Large intestine (tissue), 3 donors: ENCODE data around the gene RTRAF. TPM values are rescaled to one million over a fixed set of nuclear protein-coding genes. Genes with fewer than 3 reads are reported as not detected.

Source experiments
- DNase-seq, 2 donors: peaks; one replicate each; pipeline versions ENCODE4 v3.0.0 to v3.0.0-alpha.2; 2013
- H3K27ac ChIP-seq: one replicate; pipeline ENCODE4 v1.5.1; 2013; ENCODE audit warnings: low read length
- H3K27me3 ChIP-seq: 2 replicates; pipeline ENCODE4 v1.6.1; 2013; ENCODE audit warnings: low read length; ENCODE audit not compliant: control insufficient read depth, insufficient read depth
- H3K36me3 ChIP-seq: 2 replicates; pipeline ENCODE4 v1.6.1; 2013; ENCODE audit warnings: low read length; ENCODE audit not compliant: control insufficient read depth, insufficient read depth
- H3K4me1 ChIP-seq: one replicate; pipeline ENCODE4 v1.6.1; 2013; ENCODE audit warnings: low read length; ENCODE audit not compliant: control insufficient read depth, insufficient read depth
- H3K4me3 ChIP-seq: one replicate; pipeline ENCODE4 v1.5.1; 2013; ENCODE audit warnings: low read length
- H3K9me3 ChIP-seq: one replicate; pipeline ENCODE4 v1.6.1; 2013; ENCODE audit warnings: mild to moderate bottlenecking, low read depth, low read length, moderate library complexity; ENCODE audit not compliant: control insufficient read depth
- WGBS: methylation state at CpG from one replicate; pipeline ENCODE4 v1.1.5; 2013; ENCODE audit warnings: low lambda C conversion rate; ENCODE audit not compliant: insufficient coverage; 5-methylcytosine and 5-hydroxymethylcytosine counted together
- polyA plus RNA-seq: library from polyadenylated mRNA; unstranded; fragments of 120-200 nt; gene quantifications from one replicate; pipeline ENCODE4 v1.2.1, GENCODE V29; 2013

The RTRAF gene
- polyA plus RNA-seq, 1 donor: 196 TPM

DNA sequence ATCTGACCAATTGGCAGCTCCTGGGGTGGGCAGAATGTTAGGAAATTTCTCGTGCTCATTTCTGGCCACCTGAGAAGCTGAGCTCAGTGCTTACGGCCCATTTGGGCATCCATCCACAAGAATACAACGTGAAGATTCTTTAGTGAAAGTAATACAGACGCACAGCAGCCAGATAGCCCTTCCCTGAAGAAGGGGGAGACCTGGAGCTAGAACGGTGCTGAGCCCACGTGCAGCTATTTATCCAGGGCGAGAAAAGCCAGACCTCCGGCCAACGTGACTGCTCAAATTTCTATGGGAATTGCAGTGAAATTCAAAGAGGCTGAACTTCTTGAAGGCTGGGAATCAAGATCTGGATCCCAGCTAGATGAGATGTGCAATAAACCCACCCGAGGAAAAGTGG, 58.8 kb downstream of the RTRAF start:
- Histone ChIP-seq H3K27me3 (no peaks in the 10 kb centered on the region), H3K9me3 (no peaks in the 10 kb centered on the region), H3K4me1 (peaks cover 7% of the 10 kb centered on the region), H3K27ac (no peak overlapping the region), H3K4me3 (no peak overlapping the region), H3K36me3 (no peaks in the 10 kb centered on the region)
- no CpG with 5 or more reads among the region's 10 CpGs for WGBS
- no peak for DNase-seq

- no peak overlapping the region for H3K4me3 ChIP-seq
- H3K4me1 ChIP-seq: peaks cover 7% of the 10 kb centered on the region
- H3K36me3 ChIP-seq: no peaks in the 10 kb centered on the region
- no peaks in the 10 kb centered on the region for H3K9me3 ChIP-seq
- WGBS: no CpG with 5 or more reads among the region's 3 CpGs
- DNase-seq: no peak
- no peaks in the 10 kb centered on the region for H3K27me3 ChIP-seq
- no peak overlapping the region for H3K27ac ChIP-seq
Observed at GRCh38 chr14:52048641-52049204, 59.4 kb downstream of the RTRAF start.

DNA sequence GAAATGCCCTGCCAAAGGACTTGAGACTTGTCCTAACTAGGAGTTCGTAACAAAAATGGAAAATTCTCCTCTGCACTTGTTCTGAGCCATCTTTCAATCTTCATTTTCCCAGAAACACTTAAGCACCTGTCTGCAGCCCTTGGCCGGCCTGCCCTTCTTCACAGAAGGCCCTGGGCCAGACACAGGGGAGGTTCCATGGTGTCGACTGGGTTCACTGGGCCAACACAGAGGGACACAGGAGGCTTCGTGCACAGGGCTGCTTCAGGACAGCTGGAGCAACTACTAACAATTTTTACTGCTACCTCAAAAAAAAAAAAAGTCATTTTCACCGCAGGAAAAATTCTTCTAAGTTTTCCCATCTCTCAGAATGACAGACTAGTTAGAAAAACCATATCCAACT, 59.9 kb downstream of the RTRAF start:
- Histone ChIP-seq H3K4me1 (peaks cover 7% of the 10 kb centered on the region), H3K27ac (no peak overlapping the region), H3K27me3 (no peaks in the 10 kb centered on the region), H3K4me3 (no peak overlapping the region), H3K36me3 (no peaks in the 10 kb centered on the region), H3K9me3 (no peaks in the 10 kb centered on the region)
- WGBS: no CpG with 5 or more reads among the region's 5 CpGs
- no peak for DNase-seq

DNA sequence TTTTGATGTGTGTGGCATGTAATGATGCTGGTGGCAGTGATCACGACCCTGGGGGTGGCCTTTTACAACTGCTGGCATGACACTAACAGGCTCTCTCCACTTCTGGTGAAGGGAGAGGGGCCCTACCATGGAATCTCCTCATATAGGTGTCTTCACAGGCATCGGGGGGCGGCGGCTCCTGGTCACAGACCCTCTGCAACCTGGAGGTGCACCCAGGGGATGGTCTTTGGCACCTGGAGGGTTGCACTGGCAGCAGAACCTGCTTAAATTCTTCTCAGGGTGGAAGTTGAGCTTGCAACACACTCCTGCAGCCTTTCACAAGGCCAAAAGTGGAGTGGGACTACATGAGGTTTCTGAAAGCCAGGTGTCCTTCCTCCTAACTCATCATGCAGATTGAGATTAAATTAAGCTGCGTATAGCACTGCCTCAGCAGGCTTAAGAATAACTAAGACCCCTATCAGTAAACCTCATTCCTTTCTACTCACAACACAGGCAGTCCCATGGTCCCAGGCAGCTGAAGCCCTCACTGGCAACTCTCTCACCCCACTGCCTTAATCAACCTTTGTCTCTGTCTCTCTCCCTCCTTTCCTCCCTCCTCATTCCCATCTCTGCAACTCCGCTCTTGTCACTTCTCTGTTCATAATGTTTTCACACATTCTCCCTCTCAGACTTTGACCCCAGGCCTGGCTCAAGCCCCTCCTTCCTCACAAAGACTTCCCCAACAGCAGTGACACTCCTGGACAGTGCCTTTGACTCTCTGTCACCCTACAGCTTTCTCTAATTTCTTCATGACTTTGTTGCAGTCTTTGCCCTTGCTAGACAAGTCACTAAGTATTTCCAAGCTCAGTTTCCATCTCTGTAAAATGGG, 60.6 kb downstream of the RTRAF start:
- peak; percentile 38 to 70 for DNase-seq
- 25% methylated on average over 1 of the region's 6 CpGs for WGBS

GRCh38 chr14:52051251-52051650, 61.9 kb downstream of the RTRAF start:
- Histone ChIP-seq H3K4me3 (no peak overlapping the region), H3K27me3 (no peaks in the 10 kb centered on the region), H3K36me3 (no peaks in the 10 kb centered on the region), H3K4me1 (peaks cover 7% of the 10 kb centered on the region), H3K9me3 (no peaks in the 10 kb centered on the region), H3K27ac (no peak overlapping the region)
- DNase-seq: no peak
- WGBS: no CpG with 5 or more reads among the region's 3 CpGs

More for the DNA sequence above, 60.6 kb downstream of the RTRAF start:
- no peak overlapping the region for H3K4me3 ChIP-seq
- no peaks in the 10 kb centered on the region for H3K27me3 ChIP-seq
- H3K4me1 ChIP-seq: peaks cover 7% of the 10 kb centered on the region
- H3K9me3 ChIP-seq: no peaks in the 10 kb centered on the region
- H3K36me3 ChIP-seq: no peaks in the 10 kb centered on the region
- no peak overlapping the region for H3K27ac ChIP-seq

- no peak overlapping the region for H3K27ac ChIP-seq
- no peaks in the 10 kb centered on the region for H3K27me3 ChIP-seq
- H3K9me3 ChIP-seq: no peaks in the 10 kb centered on the region
- no peak for DNase-seq
- H3K36me3 ChIP-seq: no peaks in the 10 kb centered on the region
- no peak overlapping the region for H3K4me3 ChIP-seq
- H3K4me1 ChIP-seq: peaks cover 7% of the 10 kb centered on the region
- no CpG with 5 or more reads among the region's 2 CpGs for WGBS
Observed at GRCh38 chr14:52051871-52052270, 62.5 kb downstream of the RTRAF start.

- H3K27me3 ChIP-seq: no peaks in the 10 kb centered on the region
- no peak for DNase-seq
- WGBS: no CpG with 5 or more reads among the region's 7 CpGs
- no peak overlapping the region for H3K27ac ChIP-seq
- no peaks in the 10 kb centered on the region for H3K36me3 ChIP-seq
- H3K4me3 ChIP-seq: no peak overlapping the region
- peaks cover 7% of the 10 kb centered on the region for H3K4me1 ChIP-seq
- no peaks in the 10 kb centered on the region for H3K9me3 ChIP-seq
Observed at GRCh38 chr14:52052288-52052943, 63.1 kb downstream of the RTRAF start.

DNA sequence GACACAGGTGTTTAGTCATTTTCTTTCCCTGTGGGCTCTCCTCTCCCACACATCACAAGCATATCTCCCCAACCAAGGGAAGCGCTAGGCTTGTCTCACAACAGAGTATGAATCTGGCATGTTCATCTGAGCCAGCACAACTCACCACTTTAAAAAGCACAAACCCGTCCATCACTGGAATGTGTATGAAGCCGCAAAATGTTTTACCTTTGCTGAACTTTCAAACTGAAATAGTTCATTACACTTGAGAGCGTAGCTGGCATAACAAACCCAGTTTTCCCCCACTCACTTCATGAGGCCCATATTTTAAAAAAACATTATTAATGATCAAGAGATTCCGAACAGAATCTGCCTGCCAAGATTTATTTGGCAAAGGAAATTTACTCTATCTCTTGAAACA, 63.7 kb downstream of the RTRAF start:
- H3K27me3 ChIP-seq: no peaks in the 10 kb centered on the region
- H3K36me3 ChIP-seq: no peaks in the 10 kb centered on the region
- WGBS: 78% methylated on average over 1 of the region's 5 CpGs
- no peak overlapping the region for H3K4me3 ChIP-seq
- H3K4me1 ChIP-seq: peaks cover 7% of the 10 kb centered on the region
- no peaks in the 10 kb centered on the region for H3K9me3 ChIP-seq
- H3K27ac ChIP-seq: no peak overlapping the region
- no peak for DNase-seq

- 80% methylated on average over 1 of the region's 1 CpG for WGBS
- H3K27me3 ChIP-seq: no peaks in the 10 kb centered on the region
- no peaks in the 10 kb centered on the region for H3K36me3 ChIP-seq
- no peak for DNase-seq
- H3K9me3 ChIP-seq: no peaks in the 10 kb centered on the region
- H3K4me3 ChIP-seq: no peak overlapping the region
- peaks cover 7% of the 10 kb centered on the region for H3K4me1 ChIP-seq
- no peak overlapping the region for H3K27ac ChIP-seq
Observed at GRCh38 chr14:52054678-52055077, 65.3 kb downstream of the RTRAF start.

DNA sequence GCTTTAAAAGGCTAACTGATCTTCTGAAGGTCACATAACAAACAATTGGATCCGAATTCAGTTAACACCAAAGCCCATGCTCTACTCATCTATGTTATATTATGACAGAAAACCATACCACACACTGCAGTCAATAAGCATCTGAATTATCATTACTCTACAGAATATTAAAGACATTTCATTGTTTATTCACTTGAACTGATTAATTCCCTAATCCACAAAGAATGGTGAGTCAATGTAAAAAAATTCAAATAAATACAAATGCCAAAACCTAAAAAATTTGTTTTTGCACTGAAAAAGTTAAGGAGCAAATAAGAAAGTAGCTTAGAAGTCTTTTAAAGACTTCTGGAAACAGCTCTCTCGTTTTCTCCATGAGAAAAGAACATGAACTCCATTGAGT, 65.8 kb downstream of the RTRAF start:
- Histone ChIP-seq H3K36me3 (no peaks in the 10 kb centered on the region), H3K4me3 (no peak overlapping the region), H3K4me1 (peaks cover 3% of the 10 kb centered on the region), H3K27me3 (peaks cover 2% of the 10 kb centered on the region), H3K9me3 (no peaks in the 10 kb centered on the region), H3K27ac (no peak overlapping the region)
- WGBS: no CpG with 5 or more reads among the region's 2 CpGs
- DNase-seq: no peak
